ENCODE measurements around the gene NRP1.

NRP1 gene

GRCh38 chr10:33154590-33154989 lies 179.9 kb downstream of the NRP1 start:
- Histone ChIP-seq H3K36me3 (ENCODE audit: low read depth) (no peaks in the 10 kb centered on the region), H3K27me3 (ENCODE audit: insufficient read depth, poor library complexity, severe bottlenecking) (no peaks in the 10 kb centered on the region), H3K4me1 (ENCODE audit: insufficient read depth, poor library complexity, severe bottlenecking) (peaks cover 25% of the 10 kb centered on the region), H3K27ac (ENCODE audit: poor library complexity, severe bottlenecking) (no peak overlapping the region), H3K4me3 (ENCODE audit: severe bottlenecking) (no peak overlapping the region), H3K9me3 (ENCODE audit: severe bottlenecking) (no peaks in the 10 kb centered on the region)
- TF ChIP-seq CTCF (IDR thresholded peaks at IDR 0.05; ENCODE audit: poor library complexity, severe bottlenecking) = no peak
- DNase-seq (ENCODE audit: low spot score) (no peak), ATAC-seq (ENCODE audit: low read depth) (no peak)

- Histone ChIP-seq H3K27ac (ENCODE audit: poor library complexity, severe bottlenecking) (no peak overlapping the region), H3K27me3 (ENCODE audit: insufficient read depth, poor library complexity, severe bottlenecking) (no peaks in the 10 kb centered on the region), H3K9me3 (ENCODE audit: severe bottlenecking) (no peaks in the 10 kb centered on the region), H3K4me1 (ENCODE audit: insufficient read depth, poor library complexity, severe bottlenecking) (peaks cover 25% of the 10 kb centered on the region), H3K36me3 (ENCODE audit: low read depth) (no peaks in the 10 kb centered on the region), H3K4me3 (ENCODE audit: severe bottlenecking) (no peak overlapping the region)
- ATAC-seq (ENCODE audit: low read depth) (no peak), DNase-seq (ENCODE audit: low spot score) (no peak)
- no peak for TF ChIP-seq CTCF (IDR thresholded peaks at IDR 0.05; ENCODE audit: poor library complexity, severe bottlenecking)
Observed at GRCh38 chr10:33153968-33154327, 180.5 kb downstream of the NRP1 start.

- no peaks in the 10 kb centered on the region for H3K9me3 ChIP-seq (ENCODE audit: severe bottlenecking)
- no peak overlapping the region for H3K4me3 ChIP-seq (ENCODE audit: severe bottlenecking)
- no peak for ATAC-seq (ENCODE audit: low read depth)
- no peaks in the 10 kb centered on the region for H3K36me3 ChIP-seq (ENCODE audit: low read depth)
- TF ChIP-seq CTCF (IDR thresholded peaks at IDR 0.05; ENCODE audit: poor library complexity, severe bottlenecking) = no peak
- no peak for DNase-seq (ENCODE audit: low spot score)
- no peak overlapping the region for H3K27ac ChIP-seq (ENCODE audit: poor library complexity, severe bottlenecking)
- peaks cover 25% of the 10 kb centered on the region for H3K4me1 ChIP-seq (ENCODE audit: insufficient read depth, poor library complexity, severe bottlenecking)
- H3K27me3 ChIP-seq (ENCODE audit: insufficient read depth, poor library complexity, severe bottlenecking) = no peaks in the 10 kb centered on the region
Observed at GRCh38 chr10:33153251-33153967, 181.1 kb downstream of the NRP1 start.

- ATAC-seq (ENCODE audit: low read depth) = no peak
Observed at GRCh38 chr10:33152750-33153149, 181.7 kb downstream of the NRP1 start.

More at GRCh38 chr10:33152750-33153149, 181.7 kb downstream of the NRP1 start:
- Histone ChIP-seq H3K27ac (ENCODE audit: poor library complexity, severe bottlenecking) (no peak overlapping the region), H3K9me3 (ENCODE audit: severe bottlenecking) (no peaks in the 10 kb centered on the region), H3K27me3 (ENCODE audit: insufficient read depth, poor library complexity, severe bottlenecking) (no peaks in the 10 kb centered on the region), H3K36me3 (ENCODE audit: low read depth) (no peaks in the 10 kb centered on the region), H3K4me3 (ENCODE audit: severe bottlenecking) (no peak overlapping the region), H3K4me1 (ENCODE audit: insufficient read depth, poor library complexity, severe bottlenecking) (peaks cover 25% of the 10 kb centered on the region)
- TF ChIP-seq CTCF (IDR thresholded peaks at IDR 0.05; ENCODE audit: poor library complexity, severe bottlenecking) = no peak
- no peak for DNase-seq (ENCODE audit: low spot score)
